ENCODE data around the gene EDC4. TPM values are rescaled to one million over a fixed set of nuclear protein-coding genes. Genes with fewer than 3 reads are reported as not detected.

EDC4 gene
- total and polyA plus RNA-seq, 2 of the 13 experiments (the other 11 are each of a cell fraction or from before 2014, with no cell fraction given) = 51.4 to 59.1 TPM

GRCh38 chr16:67833415-67834241 lies 39.2 kb upstream of the EDC4 start (continued):
- TF ChIP-seq, protein P1, sequence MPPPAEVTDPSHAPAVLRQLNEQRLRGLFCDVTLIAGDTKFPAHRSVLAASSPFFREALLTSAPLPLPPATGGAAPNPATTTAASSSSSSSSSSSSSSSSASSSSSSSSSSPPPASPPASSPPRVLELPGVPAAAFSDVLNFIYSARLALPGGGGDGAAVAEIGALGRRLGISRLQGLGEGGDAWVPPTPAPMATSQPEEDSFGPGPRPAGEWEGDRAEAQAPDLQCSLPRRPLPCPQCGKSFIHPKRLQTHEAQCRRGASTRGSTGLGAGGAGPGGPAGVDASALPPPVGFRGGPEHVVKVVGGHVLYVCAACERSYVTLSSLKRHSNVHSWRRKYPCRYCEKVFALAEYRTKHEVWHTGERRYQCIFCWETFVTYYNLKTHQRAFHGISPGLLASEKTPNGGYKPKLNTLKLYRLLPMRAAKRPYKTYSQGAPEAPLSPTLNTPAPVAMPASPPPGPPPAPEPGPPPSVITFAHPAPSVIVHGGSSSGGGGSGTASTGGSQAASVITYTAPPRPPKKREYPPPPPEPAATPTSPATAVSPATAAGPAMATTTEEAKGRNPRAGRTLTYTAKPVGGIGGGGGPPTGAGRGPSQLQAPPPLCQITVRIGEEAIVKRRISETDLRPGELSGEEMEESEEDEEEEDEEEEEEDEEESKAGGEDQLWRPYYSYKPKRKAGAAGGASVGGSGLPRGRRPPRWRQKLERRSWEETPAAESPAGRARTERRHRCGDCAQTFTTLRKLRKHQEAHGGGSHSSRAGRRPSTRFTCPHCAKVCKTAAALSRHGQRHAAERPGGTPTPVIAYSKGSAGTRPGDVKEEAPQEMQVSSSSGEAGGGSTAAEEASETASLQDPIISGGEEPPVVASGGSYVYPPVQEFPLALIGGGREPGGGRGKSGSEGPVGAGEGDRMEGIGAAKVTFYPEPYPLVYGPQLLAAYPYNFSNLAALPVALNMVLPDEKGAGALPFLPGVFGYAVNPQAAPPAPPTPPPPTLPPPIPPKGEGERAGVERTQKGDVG (CRISPR knock-in tag; IDR thresholded peaks at IDR 0.05; ENCODE audit: borderline replicate concordance) = peak; percentile 64; the same call in 1 of the 2 replicates
- TF ChIP-seq ZNF264 (CRISPR knock-in tag; IDR thresholded peaks at IDR 0.05) = peak; percentile 71
- TF ChIP-seq GLI4 (CRISPR knock-in tag; IDR thresholded peaks at IDR 0.05; ENCODE audit: borderline replicate concordance) = peak; percentile 64; the same call in 1 of the 2 replicates
- TF ChIP-seq ZNF597 (CRISPR knock-in tag; IDR thresholded peaks at IDR 0.05) = no peak
- TF ChIP-seq EP300 (IDR thresholded peaks at IDR 0.05; ENCODE audit: low read depth in 2 of 2, low read length in 2 of 2) = 0 out of 4 replicates have a peak, but pooled peaks of 1 of the 2 experiments have one; percentile 41
- peak; percentile 29; the same call in 1 of the 2 replicates for TF ChIP-seq EP300 (CRISPR knock-in tag; IDR thresholded peaks at IDR 0.05; ENCODE audit: borderline replicate concordance)
- TF ChIP-seq PAX8 (CRISPR knock-in tag; IDR thresholded peaks at IDR 0.05; ENCODE audit: borderline replicate concordance) = no peak
- TF ChIP-seq, protein P2, sequence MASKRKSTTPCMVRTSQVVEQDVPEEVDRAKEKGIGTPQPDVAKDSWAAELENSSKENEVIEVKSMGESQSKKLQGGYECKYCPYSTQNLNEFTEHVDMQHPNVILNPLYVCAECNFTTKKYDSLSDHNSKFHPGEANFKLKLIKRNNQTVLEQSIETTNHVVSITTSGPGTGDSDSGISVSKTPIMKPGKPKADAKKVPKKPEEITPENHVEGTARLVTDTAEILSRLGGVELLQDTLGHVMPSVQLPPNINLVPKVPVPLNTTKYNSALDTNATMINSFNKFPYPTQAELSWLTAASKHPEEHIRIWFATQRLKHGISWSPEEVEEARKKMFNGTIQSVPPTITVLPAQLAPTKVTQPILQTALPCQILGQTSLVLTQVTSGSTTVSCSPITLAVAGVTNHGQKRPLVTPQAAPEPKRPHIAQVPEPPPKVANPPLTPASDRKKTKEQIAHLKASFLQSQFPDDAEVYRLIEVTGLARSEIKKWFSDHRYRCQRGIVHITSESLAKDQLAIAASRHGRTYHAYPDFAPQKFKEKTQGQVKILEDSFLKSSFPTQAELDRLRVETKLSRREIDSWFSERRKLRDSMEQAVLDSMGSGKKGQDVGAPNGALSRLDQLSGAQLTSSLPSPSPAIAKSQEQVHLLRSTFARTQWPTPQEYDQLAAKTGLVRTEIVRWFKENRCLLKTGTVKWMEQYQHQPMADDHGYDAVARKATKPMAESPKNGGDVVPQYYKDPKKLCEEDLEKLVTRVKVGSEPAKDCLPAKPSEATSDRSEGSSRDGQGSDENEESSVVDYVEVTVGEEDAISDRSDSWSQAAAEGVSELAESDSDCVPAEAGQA (IDR thresholded peaks at IDR 0.05; ENCODE audit: low read depth) = peak; percentile 78
- TF ChIP-seq, protein P2 (CRISPR knock-in tag; IDR thresholded peaks at IDR 0.05; ENCODE audit: borderline replicate concordance) = 0 out of 2 replicates have a peak, but pooled peaks have one; percentile 75
- TF ChIP-seq, protein P3, sequence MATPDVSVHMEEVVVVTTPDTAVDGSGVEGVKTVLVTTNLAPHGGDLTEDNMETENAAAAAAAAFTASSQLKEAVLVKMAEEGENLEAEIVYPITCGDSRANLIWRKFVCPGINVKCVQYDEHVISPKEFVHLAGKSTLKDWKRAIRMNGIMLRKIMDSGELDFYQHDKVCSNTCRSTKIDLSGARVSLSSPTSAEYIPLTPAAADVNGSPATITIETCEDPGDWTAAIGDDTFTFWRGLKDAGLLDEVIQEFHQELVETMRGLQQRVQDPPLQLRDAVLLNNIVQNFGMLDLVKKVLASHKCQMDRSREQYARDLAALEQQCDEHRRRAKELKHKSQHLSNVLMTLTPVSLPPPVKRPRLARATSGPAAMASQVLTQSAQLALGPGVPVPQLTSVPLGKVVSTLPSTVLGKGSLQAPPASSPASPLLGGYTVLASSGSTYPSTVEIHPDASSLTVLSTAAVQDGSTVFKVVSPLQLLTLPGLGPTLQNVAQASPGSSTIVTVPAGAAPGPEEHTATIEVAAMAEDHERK (CRISPR knock-in tag; IDR thresholded peaks at IDR 0.05; ENCODE audit: low read depth) = peak; percentile 38; the same call in 1 of the 2 replicates
- TF ChIP-seq NFE2 (CRISPR knock-in tag; IDR thresholded peaks at IDR 0.05) = no peak; the same call in 1 of the 2 replicates
- TF ChIP-seq KLF6 (CRISPR knock-in tag; IDR thresholded peaks at IDR 0.05) = peak; percentile 69; the same call in 1 of the 2 replicates
- TF ChIP-seq MBD4 (IDR thresholded peaks at IDR 0.05; ENCODE audit: borderline replicate concordance, low read length) = no peak
